Cardiac muscle cell (in vitro differentiated cells and primary cell): ENCODE data around the gene FGF4. TPM values are rescaled to one million over a fixed set of nuclear protein-coding genes. Genes with fewer than 3 reads are reported as not detected.

Source experiments
- DNase-seq, 2 donors: peaks; one replicate each; pipeline versions ENCODE4 v3.0.0 to v3.0.0-alpha.2; 2010 to 2017; ENCODE audit warnings: low read depth in 1 of 2, low spot score in 1 of 2
- H3K27ac ChIP-seq: fragments of 200-600 bp; sonication (generic); 2 replicates; pipeline ENCODE4 v1.5.1; 2016
- H3K27me3 ChIP-seq: fragments of 200-600 bp; sonication (generic); 2 replicates; pipeline ENCODE4 v1.6.0; 2016; ENCODE audit warnings: control low read depth
- H3K36me3 ChIP-seq: fragments of 200-600 bp; sonication (generic); 2 replicates; pipeline ENCODE4 v1.5.1; 2016; ENCODE audit warnings: control low read depth
- H3K4me1 ChIP-seq: fragments of 200-600 bp; sonication (generic); 2 replicates; pipeline ENCODE4 v1.8.1; 2017; ENCODE audit warnings: low read depth, mild to moderate bottlenecking, mixed run types
- H3K4me3 ChIP-seq: fragments of 200-600 bp; sonication (generic); 2 replicates; pipeline ENCODE4 v1.5.1; 2016; ENCODE audit warnings: mild to moderate bottlenecking
- H3K9me3 ChIP-seq: fragments of 200-600 bp; sonication (generic); 2 replicates; pipeline ENCODE4 v1.5.1; 2017; ENCODE audit warnings: low read depth, mild to moderate bottlenecking, control low read depth
- polyA plus RNA-seq: library from polyadenylated mRNA; unstranded; fragments of >200 nt; fragmentation: Nextera tagmentation; extraction: Ambion mirVana; gene quantifications from 2 replicates; pipeline ENCODE4 v1.2.1, GENCODE V29; 2016
- total RNA-seq: library from RNA; depleted of rRNA; stranded (reverse); fragments of >200 nt; gene quantifications from 2 replicates; pipeline ENCODE4 v1.2.3, GENCODE V29; 2016
- TF ChIP-seq, protein P1 (sequence below): IDR thresholded peaks from 2 replicates; pipeline ENCODE4 v1.5.1; 2012; ENCODE audit warnings: low read depth, mild to moderate bottlenecking, low read length

Gene FGF4
- total and polyA plus RNA-seq, 2 experiments from 2014 or later: not detected

- Histone ChIP-seq H3K9me3 (no peaks in the 10 kb centered on the region), H3K4me1 (no peaks in the 10 kb centered on the region), H3K27me3 (no peaks in the 10 kb centered on the region), H3K27ac (no peak overlapping the region), H3K36me3 (no peaks in the 10 kb centered on the region), H3K4me3 (no peak overlapping the region)
- DNase-seq: no peak
- TF ChIP-seq, protein P1, sequence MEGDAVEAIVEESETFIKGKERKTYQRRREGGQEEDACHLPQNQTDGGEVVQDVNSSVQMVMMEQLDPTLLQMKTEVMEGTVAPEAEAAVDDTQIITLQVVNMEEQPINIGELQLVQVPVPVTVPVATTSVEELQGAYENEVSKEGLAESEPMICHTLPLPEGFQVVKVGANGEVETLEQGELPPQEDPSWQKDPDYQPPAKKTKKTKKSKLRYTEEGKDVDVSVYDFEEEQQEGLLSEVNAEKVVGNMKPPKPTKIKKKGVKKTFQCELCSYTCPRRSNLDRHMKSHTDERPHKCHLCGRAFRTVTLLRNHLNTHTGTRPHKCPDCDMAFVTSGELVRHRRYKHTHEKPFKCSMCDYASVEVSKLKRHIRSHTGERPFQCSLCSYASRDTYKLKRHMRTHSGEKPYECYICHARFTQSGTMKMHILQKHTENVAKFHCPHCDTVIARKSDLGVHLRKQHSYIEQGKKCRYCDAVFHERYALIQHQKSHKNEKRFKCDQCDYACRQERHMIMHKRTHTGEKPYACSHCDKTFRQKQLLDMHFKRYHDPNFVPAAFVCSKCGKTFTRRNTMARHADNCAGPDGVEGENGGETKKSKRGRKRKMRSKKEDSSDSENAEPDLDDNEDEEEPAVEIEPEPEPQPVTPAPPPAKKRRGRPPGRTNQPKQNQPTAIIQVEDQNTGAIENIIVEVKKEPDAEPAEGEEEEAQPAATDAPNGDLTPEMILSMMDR: no peak
Observed at GRCh38 chr11:69734841-69735240, 40.3 kb downstream of the FGF4 start.

- DNase-seq: no peak
- Histone ChIP-seq H3K36me3 (no peaks in the 10 kb centered on the region), H3K9me3 (no peaks in the 10 kb centered on the region), H3K4me3 (no peak overlapping the region), H3K27ac (no peak overlapping the region), H3K4me1 (no peaks in the 10 kb centered on the region), H3K27me3 (no peaks in the 10 kb centered on the region)
- TF ChIP-seq, protein P1: no peak
Observed at GRCh38 chr11:69734367-69734766, 40.8 kb downstream of the FGF4 start.

- H3K9me3 ChIP-seq: no peaks in the 10 kb centered on the region
- no peak overlapping the region for H3K27ac ChIP-seq
- no peaks in the 10 kb centered on the region for H3K4me1 ChIP-seq
- H3K4me3 ChIP-seq: no peak overlapping the region
- TF ChIP-seq, protein P1: no peak
- no peaks in the 10 kb centered on the region for H3K36me3 ChIP-seq
- no peaks in the 10 kb centered on the region for H3K27me3 ChIP-seq
- no peak for DNase-seq
Observed at GRCh38 chr11:69732910-69733309, 42.2 kb downstream of the FGF4 start.

DNA sequence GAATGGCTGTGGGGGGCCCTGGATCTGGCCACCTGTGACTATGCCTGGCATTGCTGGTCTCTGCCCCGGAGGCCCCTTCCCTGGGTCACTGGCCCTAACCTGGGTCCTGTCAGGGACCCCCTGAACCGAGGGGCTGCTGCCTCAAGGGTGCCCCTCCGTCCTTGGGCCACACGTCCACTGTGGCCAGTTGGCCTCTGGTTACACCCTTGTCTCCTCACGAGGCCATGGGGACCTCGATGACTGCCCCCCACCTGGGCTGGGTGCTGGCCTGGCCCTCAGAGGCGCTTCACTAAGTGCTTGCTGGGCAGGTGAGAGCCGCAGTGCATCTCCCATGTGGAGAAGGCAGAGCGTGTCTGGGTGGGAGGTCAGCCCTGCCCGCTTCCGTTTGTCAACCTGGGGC is 44.0 kb downstream of the FGF4 start:
- Histone ChIP-seq H3K9me3 (no peaks in the 10 kb centered on the region), H3K27ac (no peak overlapping the region), H3K4me3 (no peak overlapping the region), H3K4me1 (no peaks in the 10 kb centered on the region), H3K27me3 (no peaks in the 10 kb centered on the region), H3K36me3 (no peaks in the 10 kb centered on the region)
- no peak for DNase-seq
- TF ChIP-seq, protein P1: no peak

GRCh38 chr11:69730500-69730899 is 44.6 kb downstream of the FGF4 start:
- no peak overlapping the region for H3K4me3 ChIP-seq
- no peaks in the 10 kb centered on the region for H3K9me3 ChIP-seq
- no peak overlapping the region for H3K27ac ChIP-seq
- no peak for DNase-seq
- no peaks in the 10 kb centered on the region for H3K4me1 ChIP-seq
- TF ChIP-seq, protein P1: no peak
- no peaks in the 10 kb centered on the region for H3K36me3 ChIP-seq
- no peaks in the 10 kb centered on the region for H3K27me3 ChIP-seq

GRCh38 chr11:69729252-69729651 is 45.9 kb downstream of the FGF4 start:
- Histone ChIP-seq H3K27ac (no peak overlapping the region), H3K4me3 (no peak overlapping the region), H3K4me1 (no peaks in the 10 kb centered on the region), H3K36me3 (no peaks in the 10 kb centered on the region), H3K9me3 (no peaks in the 10 kb centered on the region), H3K27me3 (no peaks in the 10 kb centered on the region)
- DNase-seq: no peak
- TF ChIP-seq, protein P1: no peak
